HCT116 (cell line): ENCODE measurements around the gene CNTNAP5. TPM values are rescaled to one million over a fixed set of nuclear protein-coding genes. Genes with fewer than 3 reads are reported as not detected.

Experiments
- ATAC-seq: fragments of 200-7000 bp; cut with Tn5 transposase; 2 replicates; pipeline ENCODE4 v1.9.1; 2020; ENCODE audit warnings: mild to moderate bottlenecking, moderate library complexity
- BruUV-seq: library from RNA; stranded (reverse); fragments of 400-500 nt; replicated peaks from 2 replicates; lab custom pipeline; 2021; lab: Mats Ljungman, UMichigan
- CTCF ChIA-PET: fragments of 300-600 bp; sonication (Branson Sonifier 250); formaldehyde crosslinking; loops from one replicate; lab custom pipeline; 2021; ENCODE audit warnings: antibody characterized with exemption; lab: Charles Lee
- POLR2A ChIA-PET: fragments of 300-600, 350-600 bp; sonication (Branson Sonifier 250); formaldehyde crosslinking; loops from one replicate; lab custom pipeline; 2021; ENCODE audit warnings: antibody characterized with exemption; lab: Charles Lee
- RAD21 ChIA-PET, 2 experiments: fragments of 300-600 bp; sonication (Branson Sonifier 250); formaldehyde crosslinking; loops; one replicate each; lab custom pipeline; 2023; ENCODE audit warnings: low total read pairs in 2 of 2; ENCODE audit not compliant: uncharacterized antibody in 2 of 2, unreplicated experiment in 2 of 2, low non-redundant PET in 1 of 2; lab: Charles Lee
- DNase-seq: peaks from one replicate; pipeline ENCODE4 v3.0.0-alpha.2; 2010; ENCODE audit warnings: low read depth, low spot score
- H2AFZ ChIP-seq: fragments of 200-600 bp; shearing (Covaris generic), sonication (generic); 2 replicates; pipeline ENCODE4 v1.6.1; 2017; ENCODE audit warnings: low read depth, mixed run types, mixed read lengths, antibody characterized with exemption, low read length; ENCODE audit not compliant: poor library complexity, severe bottlenecking
- H3K27ac ChIP-seq: 2 replicates; pipeline ENCODE4 v1.5.1; 2012; ENCODE audit warnings: low read depth, low read length
- H3K27me3 ChIP-seq: fragments of 200-600 bp; sonication (generic); 2 replicates; pipeline ENCODE4 v1.6.1; 2016; ENCODE audit warnings: mixed run types, low read length, mixed read lengths; ENCODE audit not compliant: insufficient read depth
- H3K36me3 ChIP-seq, 2 experiments: fragments of 200-500 bp in 1 of 2; fragments of 200-600 bp in 1 of 2; sonication (Bioruptor generic) in 1 of 2; sonication (generic) in 1 of 2; 2 replicates each; pipeline versions ENCODE4 v1.5.1 to v1.6.1; 2014 to 2016; ENCODE audit warnings: low read length in 2 of 2, inconsistent platforms in 1 of 2, mixed read lengths in 1 of 2, mixed run types in 1 of 2; ENCODE audit not compliant: insufficient read depth in 2 of 2, control insufficient read depth in 1 of 2
- H3K4me1 ChIP-seq, 2 experiments: fragments of 200-600 bp in 1 of 2; sonication (generic) in 1 of 2; 2 replicates each; pipeline versions ENCODE4 v1.5.1 to v1.6.1; 2012 to 2017; ENCODE audit warnings: low read length in 2 of 2, inconsistent platforms in 1 of 2, mild to moderate bottlenecking in 1 of 2, mixed read lengths in 1 of 2, mixed run types in 1 of 2, moderate library complexity in 1 of 2; ENCODE audit not compliant: insufficient read depth in 2 of 2, control insufficient read depth in 1 of 2
- H3K4me2 ChIP-seq: fragments of 200-600 bp; sonication (generic); 2 replicates; pipeline ENCODE4 v1.6.1; 2017; ENCODE audit warnings: mixed run types, low read length, mixed read lengths
- H3K4me3 ChIP-seq, 2 experiments: fragments of 200-600 bp in 1 of 2; sonication (generic) in 1 of 2; replicated peaks in 1 of 2; 2 replicates each; pipeline ENCODE4 v1.5.1; 2011 to 2016; ENCODE audit warnings: low read length in 2 of 2, control low read depth in 1 of 2, low read depth in 1 of 2, mild to moderate bottlenecking in 1 of 2, mixed read lengths in 1 of 2, mixed run types in 1 of 2
- H3K79me2 ChIP-seq: fragments of 200-600 bp; sonication (generic); 2 replicates; pipeline ENCODE4 v1.6.1; 2017; ENCODE audit warnings: mild to moderate bottlenecking, mixed run types, low read length, moderate library complexity, mixed read lengths; ENCODE audit not compliant: insufficient read depth
- H3K9ac ChIP-seq: fragments of 200-600 bp; sonication (generic); 2 replicates; pipeline ENCODE4 v1.6.1; 2016; ENCODE audit warnings: low read length, mixed read lengths
- H3K9me2 ChIP-seq: fragments of 200-600 bp; sonication (generic), shearing (Covaris generic); 2 replicates; pipeline ENCODE4 v1.6.1; 2017; ENCODE audit warnings: mixed run types, mild to moderate bottlenecking, moderate library complexity; ENCODE audit not compliant: insufficient read depth
- H3K9me3 ChIP-seq, 2 experiments: fragments of 200-500 bp in 1 of 2; fragments of 200-600 bp in 1 of 2; sonication (Bioruptor generic) in 1 of 2; sonication (generic) in 1 of 2; 2 replicates each; pipeline ENCODE4 v1.6.1; 2014 to 2017; ENCODE audit warnings: low read length in 2 of 2, mixed read lengths in 2 of 2, inconsistent platforms in 1 of 2, low read depth in 1 of 2, mild to moderate bottlenecking in 1 of 2, mixed run types in 1 of 2, moderate library complexity in 1 of 2; ENCODE audit not compliant: control insufficient read depth in 1 of 2, insufficient read depth in 1 of 2
- H4K20me1 ChIP-seq: fragments of 200-600 bp; sonication (generic), shearing (Covaris generic); 2 replicates; pipeline ENCODE4 v1.6.1; 2017; ENCODE audit warnings: mixed run types, mild to moderate bottlenecking, moderate library complexity; ENCODE audit not compliant: insufficient read depth
- CTCF ChIP-seq, 3 experiments: fragments of 200-600 bp in 1 of 3; sonication (generic) in 1 of 3; IDR thresholded peaks in 2 of 3; conservative IDR thresholded peaks in 1 of 3; 2 replicates each; pipeline ENCODE4 v1.5.1; 2012 to 2017; ENCODE audit warnings: low read depth in 2 of 3, low read length in 2 of 3, antibody characterized with exemption in 1 of 3, borderline replicate concordance in 1 of 3, control low read depth in 1 of 3, mild to moderate bottlenecking in 1 of 3, mixed read lengths in 1 of 3, mixed run types in 1 of 3, moderate library complexity in 1 of 3; ENCODE audit not compliant: insufficient read depth in 1 of 3
- ELF1 ChIP-seq: IDR thresholded peaks from 2 replicates; pipeline ENCODE4 v1.6.1; 2012; ENCODE audit warnings: low read depth, borderline replicate concordance
- EZH2 ChIP-seq: fragments of 200-600 bp; sonication (generic); IDR thresholded peaks from 2 replicates; pipeline ENCODE4 v1.6.1; 2017; ENCODE audit warnings: antibody characterized with exemption, mixed run types
- EZH2phosphoT487 ChIP-seq: fragments of 200-600 bp; IDR thresholded peaks from 2 replicates; pipeline ENCODE4 v1.6.1; 2018; ENCODE audit warnings: antibody characterized with exemption, borderline replicate concordance
- MAX ChIP-seq: IDR thresholded peaks from 2 replicates; pipeline ENCODE4 v1.6.1; 2012
- POLR2A ChIP-seq: IDR thresholded peaks from 2 replicates; pipeline ENCODE4 v1.7.0; 2011; ENCODE audit warnings: borderline replicate concordance; ENCODE audit not compliant: insufficient read depth, insufficient read length; ENCODE audit errors: extremely low read depth
- SIN3A ChIP-seq: IDR thresholded peaks from 2 replicates; pipeline ENCODE4 v1.6.1; 2012; ENCODE audit warnings: low read depth
- intact Hi-C: fragments of 100-400 bp; cut with micrococcal nuclease; formaldehyde crosslinking; loops from 2 replicates; pipeline ENCODE4 v1.10.0; 2022
- total RNA-seq: library from RNA; stranded (reverse); gene quantifications from one replicate; pipeline ENCODE4 v1.2.1, GENCODE V29; 2021; ENCODE audit not compliant: unreplicated experiment

The CNTNAP5 gene
- total RNA-seq, 1 experiment from 2014 or later = not detected

GRCh38 chr2:124315221-124315880 is 290.3 kb downstream of the CNTNAP5 start (continued):
- TF ChIP-seq CTCF (IDR thresholded peaks at IDR 0.05 in 2 of 3, conservative IDR thresholded peaks at IDR 0.05 in 1 of 3; ENCODE audit: borderline replicate concordance in 1 of 3, insufficient read depth in 1 of 3, low read depth in 2 of 3, low read length in 2 of 3) (no peak), SIN3A (no peak)

DNA sequence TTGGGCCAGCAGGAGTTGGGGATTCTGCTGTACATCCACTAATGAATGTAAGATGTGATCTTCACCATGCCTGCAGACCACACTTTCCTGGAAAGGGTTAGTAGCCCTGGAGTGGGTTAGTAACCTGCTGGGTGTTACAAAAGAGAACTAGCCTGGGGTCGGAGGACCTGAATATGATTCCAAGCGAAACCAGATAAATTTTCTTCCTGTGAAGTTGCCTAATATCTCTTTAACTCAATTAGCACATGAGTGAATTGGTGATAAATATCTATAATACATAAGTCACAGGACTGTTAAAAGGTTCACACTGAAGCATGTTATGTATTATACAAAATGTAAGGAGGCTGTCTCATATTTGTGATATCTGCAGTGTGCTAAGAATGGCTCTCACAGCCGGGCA is 291.0 kb downstream of the CNTNAP5 start:
- intact Hi-C loops = no loop called here
- ATAC-seq = no peak
- POLR2A ChIA-PET = no interaction called here
- CTCF ChIA-PET = no interaction called here
- no peak for TF ChIP-seq SIN3A
- TF ChIP-seq MAX = no peak
- no peak for TF ChIP-seq EZH2phosphoT487
- no peak for TF ChIP-seq ELF1
- TF ChIP-seq CTCF (IDR thresholded peaks at IDR 0.05 in 2 of 3, conservative IDR thresholded peaks at IDR 0.05 in 1 of 3; ENCODE audit: borderline replicate concordance in 1 of 3, insufficient read depth in 1 of 3, low read depth in 2 of 3, low read length in 2 of 3) = no peak
- no peak for TF ChIP-seq POLR2A
- no peak for TF ChIP-seq EZH2
- TF ChIP-seq, all 23 proteins: peak for 0
- Histone ChIP-seq H3K27me3 (no peaks in the 10 kb centered on the region), H3K36me3 (no peaks in the 10 kb centered on the region), H3K4me3 (no peak overlapping the region), H2AFZ (no peak overlapping the region), H3K9me2 (no peaks in the 10 kb centered on the region), H3K9ac (no peak overlapping the region), H3K79me2 (no peaks in the 10 kb centered on the region), H3K27ac (no peak overlapping the region), H3K9me3 (peaks cover 0 to 12% of the 10 kb centered on the region in 2 experiments; a peak in 2 of 4 replicates), H3K4me2 (no peak overlapping the region), H4K20me1 (no peaks in the 10 kb centered on the region), H3K4me1 (no peaks in the 10 kb centered on the region)
- no peak for DNase-seq
- BruUV-seq = no TSS peak
- RAD21 ChIA-PET = no interaction called here
